AG08396 (cell line): ENCODE data around the gene TP53I11.

ENCODE experiments used
- DNase-seq: peaks from one replicate; pipeline ENCODE4 v3.0.0; 2012; ENCODE audit warnings: low spot score, mixed read lengths

TP53I11 gene

DNA sequence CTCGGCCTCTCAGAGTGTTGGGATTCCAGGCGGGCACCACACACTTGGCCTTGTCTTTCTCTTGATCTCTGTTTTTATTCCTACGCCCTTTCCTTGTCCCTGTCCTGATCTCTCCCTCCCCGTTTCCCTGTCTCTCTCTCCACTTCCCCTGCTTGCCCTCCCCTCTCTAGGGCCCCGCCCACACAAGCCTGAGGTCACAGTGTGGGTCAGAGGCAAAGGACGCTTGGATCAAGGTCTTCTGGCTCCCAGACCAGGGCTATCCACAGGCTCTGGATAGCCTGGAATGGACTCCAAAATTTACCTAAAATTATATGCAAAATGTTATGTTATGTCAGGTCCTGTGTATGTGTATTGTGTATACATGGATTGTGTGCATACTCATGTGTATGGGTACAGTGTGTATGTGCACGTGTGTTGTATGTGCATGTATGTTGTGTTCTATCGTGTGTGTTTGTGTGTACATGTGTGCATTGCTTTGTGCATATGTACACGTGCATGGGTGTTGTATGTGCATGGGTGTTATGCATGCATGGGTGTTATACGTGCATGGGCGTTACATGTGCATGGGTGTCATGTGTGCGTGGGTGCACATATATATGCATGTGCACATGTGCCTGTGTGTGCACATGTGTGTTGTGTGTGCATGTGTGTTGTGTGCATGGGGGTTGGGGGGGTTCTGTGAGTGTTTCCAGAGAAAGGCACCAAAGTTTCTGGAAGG is 38.3 kb downstream of the TP53I11 start:
- DNase-seq, result no peak

DNA sequence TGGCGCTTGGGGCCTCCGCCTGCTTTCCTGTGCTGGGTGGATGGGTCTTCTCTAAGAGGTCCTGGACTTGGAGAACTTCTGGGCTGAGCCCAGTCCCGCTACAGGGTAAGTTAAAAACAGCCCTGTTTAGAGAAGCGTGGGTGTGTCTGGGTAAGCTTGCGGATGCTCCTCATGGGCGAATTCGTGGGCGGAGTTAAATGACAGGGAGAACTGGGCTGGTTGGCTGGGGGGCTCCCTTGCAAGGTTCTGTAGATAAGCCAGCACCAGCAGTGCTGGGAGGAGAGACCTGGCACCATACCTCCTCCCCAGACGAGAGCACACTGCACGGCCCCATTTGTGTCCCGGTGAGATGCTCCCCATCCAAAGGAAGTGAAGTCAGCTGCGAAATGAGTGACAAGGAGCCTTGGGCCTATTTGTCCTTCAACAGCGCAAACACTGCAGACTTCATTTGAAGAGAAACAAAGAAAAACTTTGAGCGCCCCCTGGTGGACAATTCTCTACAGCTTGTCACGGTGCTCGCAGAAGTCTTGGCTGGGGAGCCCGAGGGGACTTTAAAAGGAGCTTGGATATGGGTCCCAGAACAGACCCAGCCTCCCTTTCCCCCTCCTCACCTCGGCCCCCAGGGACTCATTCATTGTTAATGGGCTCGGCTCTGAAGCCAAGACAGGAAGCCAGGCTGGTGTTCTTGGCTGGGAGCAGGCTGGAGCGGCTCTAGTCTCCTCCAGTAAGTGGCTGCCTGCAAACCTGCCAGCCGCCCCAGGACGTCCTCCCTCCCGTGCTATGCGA is 39.5 kb downstream of the TP53I11 start:
- peak; percentile 81 for DNase-seq

DNA sequence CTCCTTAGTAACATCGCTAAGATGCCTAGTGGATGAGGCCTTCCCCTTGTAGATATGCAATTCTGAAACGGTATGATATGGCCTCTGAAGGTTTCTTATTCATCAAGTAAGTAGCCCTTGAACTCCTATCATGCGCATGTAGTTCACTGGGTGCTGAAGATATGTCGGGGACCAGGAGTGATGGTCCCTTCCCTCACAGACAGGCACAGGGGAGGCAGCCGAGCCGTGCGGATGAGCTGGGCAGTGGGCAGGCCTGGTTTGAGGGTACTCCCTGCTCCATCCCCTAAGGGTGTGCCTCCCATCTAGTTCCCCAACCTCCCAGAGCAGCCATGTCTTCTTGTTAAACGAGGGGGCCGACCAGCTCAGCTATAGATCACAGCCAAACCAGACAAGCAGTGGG is 40.1 kb downstream of the TP53I11 start:
- DNase-seq, result no peak

DNA sequence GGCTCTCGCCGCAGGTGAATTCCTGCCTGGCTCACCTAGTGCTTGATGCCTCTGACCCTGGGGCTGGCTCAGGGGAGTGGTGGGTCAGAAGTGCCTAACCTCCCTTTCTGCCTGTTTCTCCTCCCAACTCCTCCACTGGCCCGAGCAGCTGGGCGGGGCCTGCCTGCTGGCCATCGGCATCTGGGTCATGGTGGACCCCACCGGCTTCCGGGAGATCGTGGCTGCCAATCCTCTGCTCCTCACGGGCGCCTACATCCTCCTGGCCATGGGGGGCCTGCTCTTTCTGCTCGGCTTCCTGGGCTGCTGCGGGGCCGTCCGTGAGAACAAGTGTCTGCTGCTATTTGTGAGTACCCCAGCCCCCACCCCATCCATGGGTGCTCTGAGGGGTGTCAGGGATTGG is 41.1 kb downstream of the TP53I11 start:
- DNase-seq, result no peak

DNA sequence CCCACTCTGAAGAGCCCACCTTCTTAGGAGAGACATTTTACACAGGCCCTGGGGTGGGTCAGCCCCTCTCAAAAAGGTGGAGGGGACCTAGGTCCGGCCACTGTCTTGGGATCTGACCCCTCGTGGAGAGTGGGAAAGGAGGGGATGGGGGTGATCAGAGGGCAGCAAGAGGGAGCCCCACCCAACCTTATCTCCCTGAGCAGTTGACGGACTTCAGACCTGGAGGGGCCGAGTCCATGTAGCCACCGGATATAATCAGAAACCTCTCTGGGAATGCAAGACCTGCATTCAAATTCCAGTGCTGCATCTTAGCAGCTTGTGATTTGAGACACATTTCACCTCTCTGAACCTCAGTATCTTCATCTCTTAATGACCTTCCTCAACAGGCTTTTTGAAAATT is 44.0 kb downstream of the TP53I11 start:
- no peak for DNase-seq

DNA sequence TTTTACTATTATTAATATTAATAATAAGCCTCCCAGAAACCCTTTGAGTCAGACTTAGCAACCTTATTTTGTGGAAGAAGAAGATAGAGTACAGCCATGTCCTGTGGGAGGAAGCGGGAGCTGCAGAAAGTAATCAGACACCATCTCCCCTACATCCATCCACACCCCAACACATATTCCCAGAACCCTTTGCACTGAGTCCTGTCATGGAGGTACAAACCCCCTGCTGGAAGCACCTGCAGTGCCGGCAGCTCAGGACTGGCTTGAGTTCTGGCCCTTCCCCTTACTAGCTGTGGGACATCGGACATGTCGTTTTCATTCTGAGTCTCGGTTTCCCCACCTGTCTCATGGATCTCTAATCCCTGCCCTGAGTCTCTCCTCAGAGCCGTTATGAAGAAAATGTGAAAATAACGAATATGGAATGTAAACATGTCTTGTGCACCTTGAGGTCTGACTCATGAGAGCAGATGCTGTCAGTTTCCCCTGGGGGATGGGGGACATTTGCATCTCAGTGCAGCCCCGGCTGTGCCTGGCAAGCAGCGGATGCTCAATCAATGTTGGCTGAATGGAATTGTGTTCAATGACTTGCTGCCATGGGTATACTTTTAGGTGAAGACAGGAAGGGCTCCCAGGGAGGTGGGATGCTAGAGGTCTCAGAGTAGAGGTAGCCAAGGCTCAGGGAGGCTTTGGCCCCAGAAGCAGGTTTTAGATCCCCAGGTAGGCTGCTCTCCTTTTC is 45.4 kb downstream of the TP53I11 start:
- DNase-seq, result no peak

DNA sequence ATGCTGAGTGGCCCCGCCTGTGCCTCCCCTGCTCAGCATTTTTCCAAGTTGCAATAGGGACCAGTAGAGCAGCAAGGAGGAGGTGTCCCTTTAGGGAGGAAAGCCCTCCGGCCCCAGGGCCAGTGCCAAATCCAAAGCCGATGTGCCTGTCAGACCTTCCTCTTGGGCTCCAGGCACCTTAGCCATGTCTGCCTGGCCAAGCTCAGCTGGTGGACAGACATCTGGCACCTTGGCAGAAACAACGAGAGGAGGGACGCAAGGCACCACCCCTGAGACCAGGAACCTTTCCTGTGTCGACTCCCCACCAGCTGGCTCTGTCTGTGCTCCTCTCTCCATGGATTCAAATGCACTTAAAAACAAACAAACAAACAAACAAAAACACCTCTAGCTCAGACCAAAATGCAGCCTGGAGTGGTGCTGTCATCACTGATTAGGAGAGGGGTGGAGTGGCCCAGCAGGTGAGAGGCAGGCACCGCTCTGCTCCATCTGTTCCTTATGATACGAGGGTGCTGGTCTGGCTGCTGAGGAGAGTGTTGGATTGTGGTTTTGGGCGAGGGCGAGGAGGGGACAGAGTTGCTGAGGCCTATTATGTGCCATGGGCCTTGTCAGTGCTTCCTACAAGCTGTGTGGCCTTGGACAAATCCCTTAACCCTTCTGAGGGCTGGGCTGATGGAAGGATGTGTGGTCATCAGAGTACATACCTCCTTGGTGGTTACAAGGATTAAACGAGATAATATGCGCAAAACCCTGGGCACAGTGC is 46.2 kb downstream of the TP53I11 start:
- DNase-seq, result no peak

DNA sequence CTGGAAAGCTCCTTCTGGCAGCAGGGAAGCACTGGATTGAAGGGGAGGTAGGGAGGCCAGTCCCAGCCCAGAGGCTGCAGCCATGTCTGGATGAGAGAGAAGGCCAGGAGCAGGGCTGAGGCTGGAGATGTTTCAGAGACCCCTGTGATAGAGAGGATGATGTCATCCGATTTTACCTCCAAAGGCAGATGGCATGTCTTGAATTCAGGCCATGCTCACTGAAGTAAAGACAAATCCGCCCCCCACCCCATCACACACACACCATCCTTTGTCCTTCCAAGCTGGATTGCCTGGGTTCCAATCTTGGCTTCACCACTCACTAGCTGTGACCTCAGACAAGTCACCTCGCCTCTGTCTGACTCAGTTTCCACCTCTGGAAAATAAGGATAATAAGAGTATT is 47.2 kb downstream of the TP53I11 start:
- no peak for DNase-seq

DNA sequence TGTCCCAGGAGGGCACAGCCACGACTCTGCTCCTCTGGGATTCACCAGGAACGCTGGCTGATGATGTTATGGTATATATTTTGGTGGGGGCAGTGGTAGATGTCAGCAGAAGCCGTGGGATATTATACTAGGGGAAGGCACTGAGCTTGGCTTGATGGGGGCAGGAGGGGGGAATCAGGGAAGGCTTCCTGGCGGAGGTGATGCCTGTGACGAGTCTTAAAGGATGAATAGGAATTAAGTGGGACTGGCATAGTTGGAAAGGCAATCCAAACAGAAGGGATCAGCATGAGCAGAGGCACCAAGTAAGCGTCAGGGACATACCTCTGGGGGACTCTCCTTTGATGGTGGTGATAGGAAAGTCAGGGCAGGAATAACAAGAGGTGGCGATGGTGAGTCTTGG is 47.6 kb downstream of the TP53I11 start:
- DNase-seq, result no peak

DNA sequence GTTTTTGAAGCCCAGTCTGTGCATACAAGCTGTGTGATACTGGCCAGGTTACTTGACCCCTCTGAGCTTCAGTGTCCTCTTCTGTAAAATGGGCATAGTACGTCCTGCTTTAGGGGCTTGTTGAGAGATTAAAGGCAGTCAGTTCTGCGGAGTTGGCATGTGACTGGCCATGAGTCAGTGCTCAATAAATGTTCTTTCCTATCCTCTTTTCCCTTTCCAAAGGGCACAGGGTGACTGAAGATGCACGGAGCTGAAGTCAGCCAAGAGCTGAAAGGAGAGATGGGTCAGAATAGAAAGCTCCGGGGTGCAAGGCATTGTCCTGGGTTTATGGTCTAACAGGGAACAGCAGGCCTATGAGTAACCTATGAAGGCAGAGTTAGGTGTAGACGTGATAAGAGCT is 48.9 kb downstream of the TP53I11 start:
- DNase-seq, result no peak

DNA sequence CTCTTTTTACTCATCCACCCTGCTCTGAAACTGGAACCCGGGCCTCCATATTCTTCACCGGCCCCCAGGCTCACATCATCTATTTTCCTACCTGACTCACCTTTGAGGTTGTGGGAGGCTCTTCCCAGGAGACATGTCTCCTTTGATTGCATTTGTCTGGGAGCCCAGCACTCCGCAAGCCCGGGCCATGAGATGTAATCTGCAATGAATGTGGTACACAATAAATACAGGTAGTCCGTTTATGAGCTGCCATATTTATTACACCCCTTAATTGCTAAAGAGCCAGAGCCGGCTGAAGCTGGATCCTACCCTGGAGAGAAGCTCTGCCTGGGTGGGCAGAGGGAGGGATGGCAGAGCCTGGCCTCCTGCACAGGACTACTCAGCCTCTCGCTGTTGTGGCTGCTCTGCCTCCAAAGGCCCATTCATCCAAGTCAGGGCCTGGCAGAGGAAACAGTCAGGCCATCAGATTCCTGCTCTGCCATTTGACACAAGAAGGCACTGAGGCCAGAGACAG is 49.5 kb downstream of the TP53I11 start:
- no peak for DNase-seq

DNA sequence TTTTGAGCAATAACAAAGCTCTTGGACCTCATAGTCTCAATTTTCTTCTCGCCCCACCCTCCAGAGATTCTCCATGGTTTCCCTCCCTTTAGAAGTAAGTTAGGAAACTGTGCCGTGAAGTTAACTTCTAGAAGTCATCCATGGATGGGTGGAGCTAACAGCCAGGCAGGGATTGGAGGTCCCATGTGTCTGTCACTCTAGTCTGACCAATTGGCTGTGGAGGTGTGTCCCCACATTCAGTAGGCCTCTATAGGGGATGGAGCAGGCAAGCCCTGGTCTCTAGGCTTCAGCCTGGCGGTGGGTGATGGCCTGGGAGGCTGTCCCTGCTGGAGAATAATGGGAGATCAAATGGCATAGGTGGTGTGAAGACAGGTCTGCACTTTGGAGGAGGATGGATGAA is 50.7 kb downstream of the TP53I11 start:
- DNase-seq, result peak; percentile 72

DNA sequence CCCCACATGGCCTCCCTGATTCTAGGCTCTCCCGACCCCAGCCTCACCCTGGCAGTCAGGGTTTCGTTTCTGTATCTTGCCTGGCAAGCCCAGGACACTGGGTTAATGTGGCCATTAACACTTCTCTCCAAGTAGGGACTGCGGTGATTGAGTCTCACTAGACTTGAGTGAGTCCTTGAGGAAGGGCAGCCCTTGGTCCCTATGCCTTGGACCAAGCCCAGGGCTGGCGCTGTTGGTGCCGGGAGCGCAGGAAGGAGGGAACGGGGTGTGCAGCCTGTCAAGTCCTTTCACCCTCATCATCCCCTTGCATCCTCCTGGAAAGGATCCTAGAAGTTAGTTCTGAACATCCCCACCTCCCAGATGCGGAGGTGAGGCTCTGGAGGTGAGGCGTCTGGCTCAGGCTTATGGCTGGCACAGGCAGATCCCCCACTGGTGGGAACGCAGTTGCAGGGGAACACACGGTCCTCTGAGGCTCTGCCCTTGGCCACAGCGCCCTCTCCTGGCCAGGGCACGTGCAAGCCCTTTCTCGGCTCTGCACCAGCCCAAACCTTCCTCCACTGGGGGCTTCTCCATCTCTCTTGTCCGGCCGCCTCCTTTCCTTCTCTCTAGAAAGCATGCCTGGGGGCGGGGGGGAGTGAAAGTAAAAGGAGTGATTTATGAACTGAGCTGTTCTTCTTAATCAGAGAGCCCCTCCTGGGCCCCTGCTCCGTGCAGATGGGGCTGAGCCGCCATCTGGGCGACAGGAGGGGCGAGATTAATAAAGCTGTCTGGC is 56.7 kb downstream of the TP53I11 start:
- peak; percentile 80 for DNase-seq

DNA sequence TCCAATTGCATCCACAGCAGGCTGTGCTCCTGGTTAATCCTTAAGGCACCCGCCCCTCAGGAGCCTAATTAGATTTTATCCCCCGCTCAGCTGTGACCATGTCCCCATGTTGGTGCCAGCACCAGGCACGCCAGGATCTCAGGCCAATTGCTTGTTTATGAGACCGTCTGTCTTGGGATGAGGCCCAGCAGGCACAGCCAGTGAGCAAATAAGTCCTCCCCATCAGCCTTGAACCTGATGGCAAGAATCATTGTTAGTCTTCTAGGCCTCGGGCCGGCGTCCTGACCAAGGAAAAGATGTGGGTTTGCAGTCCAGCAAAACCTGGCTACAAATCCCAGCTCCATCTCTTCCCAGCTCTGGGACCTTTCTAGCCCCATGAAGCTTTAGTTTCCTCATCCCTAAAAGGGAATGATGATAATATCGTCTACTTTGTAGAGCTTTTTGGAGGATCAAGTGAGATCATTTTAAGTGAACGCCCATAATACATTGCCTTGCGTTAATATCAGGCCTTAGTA is 57.3 kb downstream of the TP53I11 start:
- DNase-seq, result no peak

DNA sequence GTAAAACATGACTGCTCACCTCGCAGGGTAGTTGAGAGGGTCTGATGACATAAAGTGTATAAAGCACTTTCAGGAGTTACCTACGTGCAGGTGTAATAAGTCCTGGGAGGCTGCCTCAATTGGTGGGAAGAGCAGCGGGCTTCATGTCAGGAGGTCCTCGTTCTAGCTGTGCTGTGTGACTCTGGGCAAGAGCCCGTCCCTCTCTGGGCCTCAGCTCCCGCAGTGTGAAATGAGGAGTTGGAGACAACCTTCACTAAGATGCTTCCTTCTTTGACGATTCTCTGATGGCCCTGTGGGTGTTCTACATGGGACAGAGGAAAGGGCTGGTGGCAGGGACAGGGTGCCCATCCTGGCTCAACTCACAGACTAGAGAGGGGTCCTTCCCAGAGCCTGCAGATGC is 57.8 kb downstream of the TP53I11 start:
- DNase-seq, result no peak

DNA sequence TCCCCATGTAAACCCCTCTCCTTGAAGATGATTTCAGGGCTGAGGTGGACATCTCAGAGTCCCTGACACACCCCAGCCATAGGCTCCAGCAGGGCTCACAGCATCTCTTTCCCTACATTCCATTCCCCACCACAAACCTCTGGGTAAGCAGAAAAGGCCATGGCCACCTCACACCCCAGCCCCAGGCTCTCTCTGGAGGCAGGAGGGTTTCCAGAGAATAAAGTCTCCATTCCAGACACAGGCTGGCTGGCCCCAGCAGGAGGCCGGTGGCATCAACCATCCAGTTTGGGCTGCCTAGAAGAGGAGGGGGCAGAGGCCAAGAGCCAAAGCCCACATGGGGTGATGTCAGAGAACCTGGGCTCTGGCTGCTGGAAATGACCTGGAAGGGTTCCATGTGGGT is 61.4 kb downstream of the TP53I11 start:
- DNase-seq, result peak; percentile 64

DNA sequence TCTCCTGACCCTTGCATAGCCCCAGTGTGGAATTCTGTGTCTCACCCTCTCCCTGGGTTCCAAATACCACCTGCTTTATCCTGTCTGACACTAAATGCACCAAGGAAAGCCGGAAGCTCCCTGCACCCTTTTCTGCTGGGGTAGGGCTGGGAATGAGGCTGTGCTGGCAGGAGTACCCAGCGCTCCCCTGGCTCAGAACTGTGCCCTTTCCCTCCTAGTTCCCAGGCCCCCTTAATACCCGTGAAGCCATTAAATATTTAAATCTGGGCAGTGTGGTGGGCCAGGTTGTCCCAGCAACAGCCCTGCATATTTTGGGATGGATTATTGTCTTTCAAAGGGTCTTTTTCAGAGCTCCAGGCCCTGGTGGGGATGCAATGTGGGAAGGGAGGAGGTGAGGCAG is 63.0 kb downstream of the TP53I11 start:
- no peak for DNase-seq

DNA sequence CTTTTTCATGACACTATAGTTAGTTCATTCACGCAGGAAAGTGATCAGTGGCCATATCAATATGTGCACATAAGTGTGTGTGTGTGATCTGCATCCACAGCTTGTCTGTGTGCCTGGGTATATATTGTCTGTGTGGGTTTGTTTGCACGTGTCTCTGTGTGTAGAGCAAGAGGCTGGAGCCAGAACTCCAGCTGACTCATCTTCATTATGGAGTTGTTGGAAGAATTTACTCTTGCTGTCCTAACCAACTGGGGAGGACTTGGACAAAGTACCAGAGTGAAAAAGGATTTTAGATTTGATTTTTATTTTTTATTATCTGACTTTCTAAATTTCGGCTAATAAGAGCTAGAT is 63.9 kb downstream of the TP53I11 start:
- peak; percentile 66 for DNase-seq

DNA sequence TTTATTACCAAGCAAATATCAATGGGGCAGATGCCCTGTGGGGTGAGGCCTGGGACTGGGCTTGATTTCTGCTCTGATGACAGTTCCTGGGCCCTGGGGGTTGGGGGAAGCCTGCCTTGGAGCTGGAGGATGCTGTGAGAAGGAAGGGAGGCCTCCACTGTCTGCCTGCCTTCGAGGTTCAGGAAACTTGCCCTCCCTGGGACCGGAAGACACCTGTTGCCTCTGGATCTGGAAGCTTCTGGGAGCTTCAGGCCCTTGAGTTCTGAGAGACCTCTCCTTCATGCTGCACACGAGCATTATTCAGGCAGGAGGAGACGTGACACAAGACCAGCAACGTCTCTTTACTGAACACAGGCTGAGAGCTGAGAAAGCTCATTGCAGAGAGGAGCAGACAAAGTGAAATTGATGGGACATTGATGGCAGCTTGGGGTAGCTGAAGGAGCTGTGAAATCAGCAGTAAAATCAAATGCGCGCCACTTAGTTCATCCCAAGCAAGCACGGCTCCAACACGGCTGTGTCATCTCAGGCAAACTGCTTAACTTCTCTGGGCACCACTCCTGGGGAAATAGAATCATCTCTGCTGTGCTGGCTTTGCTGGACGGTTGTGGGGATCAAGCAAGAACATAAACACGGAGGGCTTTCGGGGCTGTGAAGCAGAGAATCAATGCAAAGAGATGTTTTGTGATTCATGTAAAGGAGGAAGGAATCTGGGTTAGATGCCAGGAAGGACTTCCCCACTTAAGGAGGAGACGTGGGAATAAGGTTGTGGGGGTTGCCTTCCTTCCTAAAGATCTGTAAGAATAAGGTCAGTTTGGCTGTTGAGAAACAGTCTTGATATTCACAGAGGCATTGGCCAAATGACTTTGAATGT is 64.5 kb downstream of the TP53I11 start:
- no peak for DNase-seq
